Mesenchymal stem cell (in vitro differentiated cells and primary cell): ENCODE results near the gene PARD3.
A peak's percentile ranks its signal among the peaks of the same experiment; 100 is the strongest.

Experiments
- DNase-seq: peaks from one replicate; pipeline ENCODE4 v3.0.0-alpha.2; 2013
- H2AFZ ChIP-seq: one replicate; pipeline ENCODE4 v1.6.1; 2013; ENCODE audit warnings: low read depth, mild to moderate bottlenecking, control low read depth, inconsistent platforms, low read length, moderate library complexity
- H2AK5ac ChIP-seq: 2 replicates; pipeline ENCODE4 v1.6.1; 2013; ENCODE audit warnings: low read length, moderate library complexity, mild to moderate bottlenecking, inconsistent platforms; ENCODE audit not compliant: severe bottlenecking
- H2BK120ac ChIP-seq: one replicate; pipeline ENCODE4 v1.6.1; 2013; ENCODE audit warnings: low read depth, mild to moderate bottlenecking, inconsistent platforms, low read length, moderate library complexity
- H2BK12ac ChIP-seq, 2 experiments: one replicate each; pipeline ENCODE4 v1.6.1; 2013; ENCODE audit warnings: inconsistent platforms in 2 of 2, low read length in 2 of 2, mild to moderate bottlenecking in 2 of 2, moderate library complexity in 2 of 2, control low read depth in 1 of 2
- H2BK15ac ChIP-seq: one replicate; pipeline ENCODE4 v1.6.1; 2013; ENCODE audit warnings: mild to moderate bottlenecking, low read depth, inconsistent platforms; ENCODE audit not compliant: poor library complexity, severe bottlenecking
- H2BK5ac ChIP-seq: 2 replicates; pipeline ENCODE4 v1.6.1; 2013; ENCODE audit warnings: low read depth, mild to moderate bottlenecking, low read length, control low read depth, inconsistent platforms; ENCODE audit not compliant: poor library complexity, severe bottlenecking
- H3K14ac ChIP-seq, 2 experiments: one replicate each; pipeline ENCODE4 v1.6.1; 2013; ENCODE audit warnings: inconsistent platforms in 2 of 2, low read length in 2 of 2, control low read depth in 1 of 2, mild to moderate bottlenecking in 1 of 2, moderate library complexity in 1 of 2
- H3K18ac ChIP-seq, 2 experiments: one replicate each; pipeline ENCODE4 v1.6.1; 2013; ENCODE audit warnings: inconsistent platforms in 2 of 2, low read length in 2 of 2, control low read depth in 1 of 2, low read depth in 1 of 2, mild to moderate bottlenecking in 1 of 2
- H3K23ac ChIP-seq, 2 experiments: one replicate each; pipeline ENCODE4 v1.6.1; 2013; ENCODE audit warnings: inconsistent platforms in 2 of 2, low read length in 2 of 2, mild to moderate bottlenecking in 2 of 2, moderate library complexity in 2 of 2, control low read depth in 1 of 2
- H3K27ac ChIP-seq: 2 replicates; pipeline ENCODE4 v1.5.1; 2013; ENCODE audit warnings: mild to moderate bottlenecking, moderate library complexity, low read length, control low read depth, inconsistent platforms; ENCODE audit not compliant: poor library complexity, severe bottlenecking
- H3K27me3 ChIP-seq, 2 experiments: 2 replicates each; pipeline versions ENCODE4 v1.6.1 to v1.7.0; 2013; ENCODE audit warnings: low read length in 2 of 2, mild to moderate bottlenecking in 2 of 2, moderate library complexity in 2 of 2, control low read depth in 1 of 2, inconsistent platforms in 1 of 2; ENCODE audit not compliant: control insufficient read depth in 1 of 2, insufficient read depth in 1 of 2
- H3K36me3 ChIP-seq, 2 experiments: 2 replicates each; pipeline versions ENCODE4 v1.6.1 to v1.7.0; 2013; ENCODE audit warnings: low read length in 2 of 2, control low read depth in 1 of 2, inconsistent platforms in 1 of 2, low read depth in 1 of 2, mild to moderate bottlenecking in 1 of 2; ENCODE audit not compliant: insufficient read depth in 2 of 2, control insufficient read depth in 1 of 2
- H3K4ac ChIP-seq, 2 experiments: one replicate each; pipeline ENCODE4 v1.6.1; 2013; ENCODE audit warnings: inconsistent platforms in 2 of 2, low read length in 2 of 2, mild to moderate bottlenecking in 2 of 2, moderate library complexity in 2 of 2, control low read depth in 1 of 2, low read depth in 1 of 2
- H3K4me1 ChIP-seq: 2 replicates; pipeline ENCODE4 v1.6.1; 2013; ENCODE audit warnings: low read depth, low read length, control low read depth; ENCODE audit not compliant: control insufficient read depth, insufficient read depth
- H3K4me2 ChIP-seq: 2 replicates; pipeline ENCODE4 v1.6.1; 2013; ENCODE audit warnings: low read length, mild to moderate bottlenecking, inconsistent platforms; ENCODE audit not compliant: poor library complexity, severe bottlenecking
- H3K4me3 ChIP-seq, 2 experiments: 2 replicates each; pipeline versions ENCODE4 v1.5.1 to v1.7.0; 2013; ENCODE audit warnings: low read length in 2 of 2, mild to moderate bottlenecking in 2 of 2, control low read depth in 1 of 2, low read depth in 1 of 2; ENCODE audit not compliant: insufficient read depth in 1 of 2
- H3K79me1 ChIP-seq: replicated peaks from 2 replicates; pipeline ENCODE4 v1.6.1; 2013; ENCODE audit warnings: mild to moderate bottlenecking, control low read depth, low read length, inconsistent platforms; ENCODE audit not compliant: poor library complexity, severe bottlenecking
- H3K9ac ChIP-seq: 2 replicates; pipeline ENCODE4 v1.7.0; 2013; ENCODE audit warnings: mild to moderate bottlenecking, low read length, moderate library complexity
- H3K9me3 ChIP-seq: 2 replicates; pipeline ENCODE4 v1.7.0; 2013; ENCODE audit warnings: mild to moderate bottlenecking, low read length; ENCODE audit not compliant: control insufficient read depth
- H4K8ac ChIP-seq: one replicate; pipeline ENCODE4 v1.6.1; 2013; ENCODE audit warnings: inconsistent platforms, mild to moderate bottlenecking, low read length, moderate library complexity
- H4K91ac ChIP-seq: one replicate; pipeline ENCODE4 v1.6.1; 2013; ENCODE audit warnings: mild to moderate bottlenecking, low read length, inconsistent platforms
- WGBS: methylation state at CpG from one replicate; pipeline ENCODE4 v1.1.7; 2013; ENCODE audit warnings: mixed read lengths; 5-methylcytosine and 5-hydroxymethylcytosine counted together

Gene PARD3

DNA sequence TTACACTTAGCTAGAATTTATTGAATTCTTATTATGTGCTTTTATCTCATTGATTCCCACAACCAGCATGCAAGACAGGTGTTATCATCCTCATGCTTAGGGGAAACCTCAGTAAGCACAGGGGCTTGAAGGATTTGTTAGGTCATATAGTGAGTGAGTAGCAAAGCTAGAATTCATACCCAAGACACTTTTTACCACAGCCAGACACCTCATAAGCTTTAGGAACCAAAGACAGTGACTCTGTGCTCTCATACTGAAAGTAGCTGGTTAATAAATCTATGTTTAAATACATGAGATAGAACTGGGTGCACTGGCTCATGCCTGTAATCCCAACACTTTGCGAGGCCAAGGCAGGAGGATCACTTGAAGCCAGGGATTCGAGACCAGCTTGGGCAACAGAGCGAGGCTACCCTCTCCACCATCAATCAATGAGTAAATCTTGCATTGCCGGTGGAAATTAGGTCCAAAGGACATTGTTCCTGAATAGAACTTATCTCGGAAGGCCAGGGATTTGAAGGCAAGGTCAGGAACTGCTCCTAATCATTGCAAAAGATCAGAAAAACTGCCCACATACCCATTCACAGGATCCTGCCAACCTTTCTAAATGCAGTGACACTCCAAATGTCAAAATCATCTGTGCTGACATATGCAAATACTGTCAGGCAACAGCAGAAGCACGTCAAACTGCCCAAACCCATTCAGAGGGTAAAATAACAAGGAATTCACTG is 523.5 kb downstream of the PARD3 start:
- no peak overlapping the region for H2BK5ac ChIP-seq
- no peak overlapping the region for H3K9ac ChIP-seq
- H3K9me3 ChIP-seq = no peaks in the 10 kb centered on the region
- no peak overlapping the region for H3K4me3 ChIP-seq
- no peak overlapping the region for H3K27ac ChIP-seq
- H2BK12ac ChIP-seq = peak overlapping the region; percentile 91 to 95
- no peak overlapping the region for H2BK15ac ChIP-seq
- H3K23ac ChIP-seq = peak overlapping the region in 1 of 2 experiments; percentile 64
- peak overlapping the region; percentile 88 for H2BK120ac ChIP-seq
- H4K8ac ChIP-seq = peak overlapping the region; percentile 62
- H2AK5ac ChIP-seq = no peak overlapping the region
- H4K91ac ChIP-seq = peak overlapping the region; percentile 97
- H3K18ac ChIP-seq = peak overlapping the region; percentile 89 to 94
- H3K14ac ChIP-seq = no peak overlapping the region
- H3K27me3 ChIP-seq = no peaks in the 10 kb centered on the region
- H3K4me1 ChIP-seq = peaks cover 10% of the 10 kb centered on the region
- H3K36me3 ChIP-seq = no peaks in the 10 kb centered on the region
- peak overlapping the region; percentile 12 to 81 for H3K4ac ChIP-seq
- no peak overlapping the region for H3K4me2 ChIP-seq
- H3K79me1 ChIP-seq = peaks cover 13% of the 10 kb centered on the region
- DNase-seq = no peak
- H2AFZ ChIP-seq = no peak overlapping the region
- WGBS = 99% methylated on average over 6 of the region's 6 CpGs

DNA sequence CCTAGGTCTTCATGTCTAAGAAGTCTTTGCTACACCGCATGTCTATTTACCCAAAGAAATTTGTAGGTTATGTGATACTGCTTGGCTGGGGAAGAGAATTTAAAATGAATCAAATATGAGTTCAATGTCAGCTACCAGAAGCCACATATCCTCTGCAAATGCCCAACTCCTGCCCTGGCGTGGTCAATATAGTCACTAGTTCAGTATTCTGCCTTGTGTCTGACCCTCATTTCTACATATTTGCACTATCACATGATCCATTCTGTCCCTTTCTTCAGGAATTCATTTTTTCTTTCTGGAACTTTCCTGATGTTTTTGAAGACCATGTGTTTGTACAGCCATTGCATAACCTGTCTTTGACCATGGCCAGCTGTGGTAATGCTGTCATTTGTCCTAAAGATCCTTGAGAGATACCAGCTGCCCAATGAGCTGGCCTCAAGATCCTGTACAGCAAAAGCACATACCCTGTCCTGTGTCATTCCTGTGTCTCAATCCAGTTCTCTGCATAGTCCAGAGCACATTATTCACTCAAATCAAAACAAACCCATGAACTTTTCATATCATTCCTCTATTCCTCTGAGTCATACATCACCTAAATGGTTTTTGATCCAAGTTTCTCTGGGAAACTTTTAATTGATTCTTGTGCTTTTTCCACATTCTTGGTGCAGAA is 524.5 kb downstream of the PARD3 start:
- Histone ChIP-seq H3K27me3 (no peaks in the 10 kb centered on the region), H3K36me3 (no peaks in the 10 kb centered on the region), H3K14ac (no peak overlapping the region), H2AK5ac (no peak overlapping the region), H3K18ac (peak overlapping the region in 1 of 2 experiments; percentile 60), H3K9me3 (no peaks in the 10 kb centered on the region), H3K23ac (no peak overlapping the region), H2BK12ac (no peak overlapping the region), H3K9ac (no peak overlapping the region), H3K27ac (no peak overlapping the region), H2BK15ac (no peak overlapping the region), H2BK120ac (no peak overlapping the region), H4K8ac (peak overlapping the region; percentile 57), H2BK5ac (no peak overlapping the region), H4K91ac (no peak overlapping the region), H3K4me3 (no peak overlapping the region), H2AFZ (no peak overlapping the region), H3K4me1 (peaks cover 10% of the 10 kb centered on the region), H3K4ac (no peak overlapping the region), H3K4me2 (no peak overlapping the region), H3K79me1 (peaks cover 13% of the 10 kb centered on the region)
- DNase-seq = peak; percentile 94
- WGBS = 90% methylated on average over 2 of the region's 2 CpGs

DNA sequence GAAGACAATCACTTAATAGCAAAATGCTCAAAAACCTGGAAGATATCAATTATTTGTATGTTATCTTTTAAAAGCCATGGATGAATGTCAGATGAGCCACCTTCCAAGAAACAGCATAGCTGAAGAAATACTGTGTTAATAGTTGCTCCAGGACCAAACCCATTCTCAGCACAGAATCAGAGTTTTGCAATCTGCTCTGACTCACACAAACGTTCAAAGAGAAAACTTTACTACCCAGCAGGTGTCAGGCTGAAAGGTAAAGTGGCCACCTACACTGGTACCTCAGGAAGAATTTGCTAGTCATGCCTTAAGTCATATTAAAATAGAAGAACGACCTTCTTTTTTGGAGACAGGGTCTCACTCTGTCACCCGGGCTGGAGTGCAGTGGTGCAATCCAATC is 526.5 kb downstream of the PARD3 start:
- H3K4me3 ChIP-seq = no peak overlapping the region
- WGBS = 64% methylated on average over 3 of the region's 3 CpGs
- no peak overlapping the region for H2BK12ac ChIP-seq
- DNase-seq = peak; percentile 47
- no peak overlapping the region for H3K4me2 ChIP-seq
- H3K4ac ChIP-seq = peak overlapping the region in 1 of 2 experiments; percentile 89
- H3K23ac ChIP-seq = no peak overlapping the region
- H3K18ac ChIP-seq = no peak overlapping the region
- H3K27me3 ChIP-seq = no peaks in the 10 kb centered on the region
- H3K9ac ChIP-seq = no peak overlapping the region
- no peaks in the 10 kb centered on the region for H3K36me3 ChIP-seq
- no peak overlapping the region for H2AK5ac ChIP-seq
- no peak overlapping the region for H2BK5ac ChIP-seq
- H3K79me1 ChIP-seq = peaks cover 13% of the 10 kb centered on the region
- no peak overlapping the region for H4K91ac ChIP-seq
- no peaks in the 10 kb centered on the region for H3K9me3 ChIP-seq
- H2BK120ac ChIP-seq = no peak overlapping the region
- no peak overlapping the region for H4K8ac ChIP-seq
- no peak overlapping the region for H2BK15ac ChIP-seq
- H2AFZ ChIP-seq = no peak overlapping the region
- no peak overlapping the region for H3K27ac ChIP-seq
- no peak overlapping the region for H3K14ac ChIP-seq
- peaks cover 6% of the 10 kb centered on the region for H3K4me1 ChIP-seq

DNA sequence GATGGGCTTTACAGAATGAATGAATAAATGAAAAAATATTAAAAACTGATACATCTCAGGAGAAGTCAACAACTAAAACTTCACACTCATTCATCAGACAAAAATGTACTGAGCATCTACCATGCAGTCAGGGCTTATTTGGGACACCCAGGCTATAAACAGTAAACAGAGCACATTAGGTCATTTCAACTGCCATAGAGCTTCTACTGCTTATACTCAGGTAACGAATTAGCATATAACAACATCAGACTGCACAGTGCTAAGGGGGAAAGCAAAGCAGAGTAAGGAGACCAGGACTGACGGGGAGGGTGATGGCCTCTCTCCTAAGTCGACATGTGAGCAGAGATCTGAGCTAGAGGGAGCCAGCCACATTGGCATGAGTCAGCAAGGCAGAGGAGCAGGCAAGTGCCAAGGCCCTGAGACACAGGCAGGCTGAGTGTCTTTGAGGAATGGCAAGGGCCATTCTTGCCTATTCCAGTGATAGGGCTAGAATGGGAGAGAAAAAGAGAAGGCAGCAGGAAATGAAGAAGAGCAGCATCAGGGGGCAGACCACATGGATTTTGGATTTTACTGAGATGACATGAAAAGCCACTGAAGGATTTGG is 528.9 kb downstream of the PARD3 start:
- peak overlapping the region; percentile 26 to 61 for H2BK12ac ChIP-seq
- H3K27ac ChIP-seq = no peak overlapping the region
- no peak overlapping the region for H2BK5ac ChIP-seq
- H3K23ac ChIP-seq = no peak overlapping the region
- peak overlapping the region; percentile 62 to 65 for H3K18ac ChIP-seq
- no peak overlapping the region for H3K4ac ChIP-seq
- H2AK5ac ChIP-seq = no peak overlapping the region
- H3K4me1 ChIP-seq = peaks cover 4% of the 10 kb centered on the region
- peak overlapping the region; percentile 33 for H4K8ac ChIP-seq
- H2BK15ac ChIP-seq = no peak overlapping the region
- 63% methylated on average over 3 of the region's 3 CpGs for WGBS
- H4K91ac ChIP-seq = peak overlapping the region; percentile 86
- no peak overlapping the region for H2BK120ac ChIP-seq
- H3K14ac ChIP-seq = peak overlapping the region in 1 of 2 experiments; percentile 57
- no peak overlapping the region for H3K4me3 ChIP-seq
- peak; percentile 62 for DNase-seq
- peaks cover 9% of the 10 kb centered on the region for H3K79me1 ChIP-seq
- H3K9me3 ChIP-seq = no peaks in the 10 kb centered on the region
- H3K4me2 ChIP-seq = no peak overlapping the region
- no peak overlapping the region for H2AFZ ChIP-seq
- H3K36me3 ChIP-seq = no peaks in the 10 kb centered on the region
- no peaks in the 10 kb centered on the region for H3K27me3 ChIP-seq
- no peak overlapping the region for H3K9ac ChIP-seq
